Heart right ventricle (tissue), 16 donors: ENCODE data around the gene TTC19. TPM values are rescaled to one million over a fixed set of nuclear protein-coding genes. Genes with fewer than 3 reads are reported as not detected.

Experiments
- ATAC-seq, 8 donors: fragments of 200-7000 bp; cut with Tn5 transposase; one replicate each; pipeline ENCODE4 v1.9.1; 2020; ENCODE audit warnings: mild to moderate bottlenecking in 8 of 8, moderate library complexity in 8 of 8, moderate number of reproducible peaks in 1 of 8
- DNase-seq, 2 donors: peaks; one replicate each; pipeline ENCODE4 v3.0.0-alpha.2; 2020
- H3K27ac ChIP-seq, 10 donors: fragments of 200-600 bp; sonication (generic) in 2 of 10; one replicate each; pipeline versions ENCODE4 v1.5.0 to v1.8.0; 2020 to 2022; ENCODE audit warnings: mild to moderate bottlenecking in 3 of 10
- H3K27me3 ChIP-seq, 7 donors: fragments of 200-600 bp; one replicate each; pipeline ENCODE4 v1.8.0; 2021 to 2022; ENCODE audit warnings: mild to moderate bottlenecking in 2 of 7
- H3K36me3 ChIP-seq, 9 donors: fragments of 200-600 bp; sonication (generic) in 1 of 9; one replicate each; pipeline versions ENCODE4 v1.5.0 to v1.8.0; 2020 to 2022; ENCODE audit warnings: mild to moderate bottlenecking in 2 of 9
- H3K4me1 ChIP-seq, 9 donors: fragments of 200-600 bp; sonication (generic) in 1 of 9; one replicate each; pipeline versions ENCODE4 v1.5.0 to v1.8.0; 2020 to 2022; ENCODE audit warnings: mild to moderate bottlenecking in 4 of 9
- H3K4me3 ChIP-seq, 10 donors: fragments of 200-600 bp; sonication (generic) in 2 of 10; one replicate each; pipeline versions ENCODE4 v1.5.0 to v1.8.0; 2020 to 2022; ENCODE audit warnings: mild to moderate bottlenecking in 7 of 10, moderate library complexity in 2 of 10
- H3K9me3 ChIP-seq, 11 donors: fragments of 200-600 bp in 10 of 11; sonication (generic) in 2 of 11; one replicate each; pipeline versions ENCODE4 v1.5.0 to v1.8.0; 2013 to 2022; ENCODE audit warnings: mild to moderate bottlenecking in 2 of 11, control low read depth in 1 of 11, moderate library complexity in 1 of 11
- WGBS, 2 donors: extraction: QIAGEN DNeasy Blood & Tissue Kit; methylation state at CpG; one replicate each; pipeline ENCODE4 v1.1.7; 2013; ENCODE audit warnings: inconsistent platforms in 1 of 2; 5-methylcytosine and 5-hydroxymethylcytosine counted together
- intact Hi-C, 10 donors: fragments of 100-400 bp; cut with DNase I; formaldehyde crosslinking; loops; one replicate each; pipeline versions ENCODE4 v1.11.1 to v1.14.2; 2022
- polyA plus RNA-seq, 2 donors: library from polyadenylated mRNA; stranded (reverse); fragments of 200-250 nt; gene quantifications; one replicate each; pipeline ENCODE4 v1.2.3, GENCODE V29; 2013
- total RNA-seq, 10 donors: library from RNA; stranded (reverse); fragmentation: NEBNext Ultra II Directional in 3 of 10; extraction: Animal tissue kit (Norgen Biotek cat#: 25700) in 3 of 10; gene quantifications; one replicate each; pipeline versions ENCODE4 v1.2.1 to v1.2.4, GENCODE V29; 2021 to 2023
- TF ChIP-seq, protein P1 (sequence below), 9 donors: fragments of 200-600 bp; sonication (generic) in 2 of 9; IDR thresholded peaks; one replicate each; pipeline versions ENCODE4 v1.5.0 to v1.8.0; 2021 to 2022; ENCODE audit warnings: antibody characterized with exemption in 9 of 9, mild to moderate bottlenecking in 5 of 9, moderate library complexity in 1 of 9
- donor health status: Arrhythmogenic right ventricular cardiomyopathy.
- donor health status: ischemic (EF 13 %, LVEDD 7.1; RV severe dilation, severe dysfunction).
- donor health status: healthy with polysubstance abuse.
- donor health status: DM: no; HTN: yes; CAD: no.
- donor health status: DM: no; HTN: no; CAD: no.
- donor health status: ischemic (EF 25% LVEDD 6.9; RV normal size, moderate dysfunction).
- donor health status: ischemic (EF 25% LVEDD 5.7; RV mildly dilated, moderate dysfunction).
- donor health status: healthy.
- donor health status: DM: yes; HTN: yes; CAD: no.
- donor health status: Ischemic cardiomyopathy.
- donor health status: ischemic (EF 35%, LVEDD 5.7; RV mildly dilated, moderate dysfunction).
- donor health status: nonischemic (EF 11% LVEDD 7.7; RV severe dilation, severe dysfunction).
- donor health status: DM: yes; HTN: yes; CAD: no.
- donor health status: PGD.
- donor health status: ischemic (EF 29% LVEDD 5.4; RV normal size, mild dysfunction).
- donor health status: nonischemic (EF 23%, LVEDD 6.1; RV moderate dilation, normal function).

Gene TTC19
- total and polyA plus RNA-seq, 12 donors: 10.8 to 41.1 (median 26.7) TPM

GRCh38 chr17:16005636-16006035, 6.0 kb downstream of the TTC19 start:
- TF ChIP-seq, protein P1, sequence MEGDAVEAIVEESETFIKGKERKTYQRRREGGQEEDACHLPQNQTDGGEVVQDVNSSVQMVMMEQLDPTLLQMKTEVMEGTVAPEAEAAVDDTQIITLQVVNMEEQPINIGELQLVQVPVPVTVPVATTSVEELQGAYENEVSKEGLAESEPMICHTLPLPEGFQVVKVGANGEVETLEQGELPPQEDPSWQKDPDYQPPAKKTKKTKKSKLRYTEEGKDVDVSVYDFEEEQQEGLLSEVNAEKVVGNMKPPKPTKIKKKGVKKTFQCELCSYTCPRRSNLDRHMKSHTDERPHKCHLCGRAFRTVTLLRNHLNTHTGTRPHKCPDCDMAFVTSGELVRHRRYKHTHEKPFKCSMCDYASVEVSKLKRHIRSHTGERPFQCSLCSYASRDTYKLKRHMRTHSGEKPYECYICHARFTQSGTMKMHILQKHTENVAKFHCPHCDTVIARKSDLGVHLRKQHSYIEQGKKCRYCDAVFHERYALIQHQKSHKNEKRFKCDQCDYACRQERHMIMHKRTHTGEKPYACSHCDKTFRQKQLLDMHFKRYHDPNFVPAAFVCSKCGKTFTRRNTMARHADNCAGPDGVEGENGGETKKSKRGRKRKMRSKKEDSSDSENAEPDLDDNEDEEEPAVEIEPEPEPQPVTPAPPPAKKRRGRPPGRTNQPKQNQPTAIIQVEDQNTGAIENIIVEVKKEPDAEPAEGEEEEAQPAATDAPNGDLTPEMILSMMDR (IDR thresholded peaks at IDR 0.05): no peak
- Histone ChIP-seq H3K27me3 (no peaks in the 10 kb centered on the region), H3K4me3 (no peak overlapping the region), H3K9me3 (peaks cover 0 to 3% (median 0%) of the 10 kb centered on the region in 11 donors), H3K4me1 (peaks cover 0 to 50% (median 24%) of the 10 kb centered on the region in 9 donors), H3K27ac (peak overlapping the region in 4 of 10 donors; percentile 53 to 83 (median 68)), H3K36me3 (peaks cover 0 to 97% (median 70%) of the 10 kb centered on the region in 9 donors)
- 97% methylated on average over 1 of the region's 1 CpG for WGBS, 2 donors
- no peak for DNase-seq
- intact Hi-C loops: no loop called here
- no peak for ATAC-seq

- TF ChIP-seq, protein P1 (IDR thresholded peaks at IDR 0.05): no peak
- peaks cover 0 to 100% (median 57%) of the 10 kb centered on the region in 9 donors for H3K36me3 ChIP-seq
- H3K4me3 ChIP-seq: no peak overlapping the region
- DNase-seq (no peak), ATAC-seq (no peak)
- no peak overlapping the region for H3K27ac ChIP-seq
- no peaks in the 10 kb centered on the region for H3K27me3 ChIP-seq
- peaks cover 0 to 52% (median 22%) of the 10 kb centered on the region in 9 donors for H3K4me1 ChIP-seq
- H3K9me3 ChIP-seq: no peaks in the 10 kb centered on the region
- 84 to 86% methylated on average over 3 of the region's 3 CpGs for WGBS, 2 donors
- intact Hi-C loops: no loop called here
Measured at GRCh38 chr17:16007439-16007838, 7.8 kb downstream of the TTC19 start.

DNA sequence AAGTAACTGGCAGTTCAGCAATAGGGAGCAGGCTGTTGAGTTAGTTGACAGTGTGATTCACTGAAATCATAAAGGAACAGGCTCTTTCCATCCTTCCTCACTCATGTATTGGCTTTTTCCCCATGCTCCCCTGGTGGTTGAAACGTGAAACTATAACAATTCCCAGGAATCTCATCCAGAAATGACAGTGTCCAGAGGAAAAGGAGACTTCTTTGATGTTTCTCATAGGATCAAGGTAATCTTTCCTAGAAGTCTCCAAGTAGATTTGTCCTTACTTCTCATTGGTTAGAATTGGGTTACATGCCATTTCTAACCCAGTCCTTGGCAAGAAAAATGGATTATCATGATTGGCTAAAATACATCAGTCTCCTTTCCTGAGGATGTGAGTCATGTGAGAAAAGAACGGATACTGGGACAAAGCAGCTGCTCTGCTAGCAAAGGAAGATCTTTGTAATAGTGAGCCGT, 14.4 kb downstream of the TTC19 start:
- Histone ChIP-seq H3K4me3 (no peak overlapping the region), H3K27ac (peak overlapping the region in 8 of 10 donors; percentile 17 to 67 (median 40))

DNA sequence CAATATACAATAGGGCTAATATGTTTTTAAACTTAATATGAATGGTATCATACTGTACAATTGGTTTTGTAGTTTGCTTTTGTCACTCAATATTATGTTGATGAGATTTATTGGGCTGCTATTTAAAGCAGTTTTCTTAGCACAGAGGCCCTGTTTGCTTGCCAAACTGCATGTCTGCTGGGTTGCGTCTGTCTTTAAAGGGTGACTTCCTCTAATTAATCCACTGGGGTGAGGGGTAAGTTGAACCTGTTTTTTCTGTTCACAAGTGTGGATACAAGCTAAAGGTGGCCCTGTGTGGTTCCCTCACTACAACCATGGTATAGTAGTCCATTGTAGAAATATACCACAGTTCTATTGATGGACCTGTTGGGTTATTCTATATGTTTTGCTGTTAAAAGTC, 19.7 kb downstream of the TTC19 start:
- TF ChIP-seq, protein P1 (IDR thresholded peaks at IDR 0.05): no peak
- WGBS, 2 donors: 16 to 44% methylated on average over 1 of the region's 1 CpG
- intact Hi-C loops: no loop called here
- peak in 7 of 8 donors; percentile 19 to 69 (median 62) for ATAC-seq
- Histone ChIP-seq H3K4me1 (peaks cover 0 to 61% (median 22%) of the 10 kb centered on the region in 9 donors), H3K27ac (peak overlapping the region in 5 of 10 donors; percentile 11 to 63 (median 45)), H3K9me3 (no peaks in the 10 kb centered on the region), H3K4me3 (no peak overlapping the region), H3K36me3 (peaks cover 0 to 96% (median 13%) of the 10 kb centered on the region in 9 donors), H3K27me3 (no peaks in the 10 kb centered on the region)
- no peak for DNase-seq

More for the DNA sequence above, 14.4 kb downstream of the TTC19 start:
- 21 to 28% methylated on average over 3 of the region's 3 CpGs for WGBS, 2 donors
- DNase-seq: no peak
- peak in 7 of 8 donors; percentile 45 to 81 (median 72) for ATAC-seq
- Histone ChIP-seq H3K27me3 (no peaks in the 10 kb centered on the region), H3K36me3 (peaks cover 0 to 100% (median 16%) of the 10 kb centered on the region in 9 donors), H3K9me3 (no peaks in the 10 kb centered on the region), H3K4me1 (peaks cover 0 to 53% (median 35%) of the 10 kb centered on the region in 9 donors)
- intact Hi-C loops: no loop called here
- TF ChIP-seq, protein P1 (IDR thresholded peaks at IDR 0.05): peak in 7 of 9 donors; percentile 33 to 57 (median 48)
